ACC112 (cell line): ENCODE measurements around the gene SMPDL3A.

ENCODE experiments used
- H2AFZ ChIP-seq: fragments of 200-600 bp; sonication (generic); one replicate; pipeline ENCODE4 v1.6.0; 2017; ENCODE audit warnings: antibody characterized with exemption, low read length; ENCODE audit not compliant: unreplicated experiment
- H3K27ac ChIP-seq: fragments of 200-600 bp; sonication (generic); 2 replicates; pipeline ENCODE4 v1.5.1; 2014; ENCODE audit warnings: low read depth, mild to moderate bottlenecking, antibody characterized with exemption, low read length, moderate library complexity
- H3K27me3 ChIP-seq: fragments of 200-600 bp; sonication (generic); 2 replicates; pipeline ENCODE4 v1.6.1; 2014; ENCODE audit warnings: mild to moderate bottlenecking, antibody characterized with exemption, low read length, moderate library complexity, mixed read lengths; ENCODE audit not compliant: insufficient read depth
- H3K36me3 ChIP-seq: fragments of 200-600 bp; sonication (generic); 2 replicates; pipeline ENCODE4 v1.6.1; 2016; ENCODE audit warnings: mild to moderate bottlenecking, antibody characterized with exemption, low read length, moderate library complexity, mixed read lengths; ENCODE audit not compliant: insufficient read depth
- H3K4me1 ChIP-seq: fragments of 200-600 bp; sonication (generic); one replicate; pipeline ENCODE4 v1.6.1; 2016; ENCODE audit warnings: low read length, mixed read lengths; ENCODE audit not compliant: insufficient read depth, unreplicated experiment, control insufficient read depth
- H3K4me3 ChIP-seq: fragments of 200-600 bp; sonication (generic); 2 replicates; pipeline ENCODE4 v1.5.1; 2014; ENCODE audit warnings: mild to moderate bottlenecking, low read depth, low read length
- H3K79me2 ChIP-seq: fragments of 200-600 bp; sonication (generic); one replicate; pipeline ENCODE4 v1.6.0; 2016; ENCODE audit warnings: low read length; ENCODE audit not compliant: control insufficient read depth, unreplicated experiment, insufficient read depth

SMPDL3A gene

GRCh38 chr6:122778302-122778701, 10.8 kb upstream of the SMPDL3A start:
- H3K4me1 ChIP-seq, result no peaks in the 10 kb centered on the region
- H3K79me2 ChIP-seq, result no peaks in the 10 kb centered on the region
- H3K27ac ChIP-seq, result no peak overlapping the region
- no peak overlapping the region for H2AFZ ChIP-seq
- peaks cover 50% of the 10 kb centered on the region for H3K27me3 ChIP-seq
- H3K36me3 ChIP-seq, result no peaks in the 10 kb centered on the region
- H3K4me3 ChIP-seq, result no peak overlapping the region

DNA sequence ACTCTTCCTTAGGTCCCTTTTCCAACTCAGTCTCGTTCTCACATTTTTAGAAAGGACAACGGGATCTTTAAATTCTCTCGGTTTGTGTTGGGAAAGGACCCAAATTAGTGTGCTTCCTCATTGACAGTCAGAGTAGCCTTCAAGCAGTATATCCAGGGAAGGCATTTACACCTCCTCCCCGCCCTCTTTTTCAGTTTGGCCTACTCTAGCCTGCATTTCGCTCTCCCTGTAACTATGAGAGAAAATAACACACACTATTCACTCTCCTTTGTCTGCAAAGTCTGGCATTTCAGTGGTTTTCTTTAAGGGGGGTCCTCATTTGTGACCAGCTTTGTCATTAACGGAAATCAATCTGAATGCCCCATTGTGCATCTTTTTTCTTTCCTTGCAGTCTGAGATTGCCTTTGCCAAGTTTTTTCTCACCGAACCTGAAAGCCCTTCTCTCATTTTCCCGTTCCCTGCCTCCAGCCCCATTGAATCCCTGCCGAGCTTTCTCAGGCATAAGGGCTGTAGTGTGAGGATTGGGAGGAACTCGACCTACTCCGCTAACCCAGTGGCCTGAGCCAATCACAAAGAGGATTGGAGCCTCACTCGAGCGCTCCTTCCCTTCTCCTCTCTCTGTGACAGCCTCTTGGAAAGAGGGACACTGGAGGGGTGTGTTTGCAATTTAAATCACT, 9.9 kb upstream of the SMPDL3A start:
- H3K79me2 ChIP-seq, result no peaks in the 10 kb centered on the region
- no peaks in the 10 kb centered on the region for H3K4me1 ChIP-seq
- no peak overlapping the region for H2AFZ ChIP-seq
- no peak overlapping the region for H3K27ac ChIP-seq
- no peaks in the 10 kb centered on the region for H3K36me3 ChIP-seq
- H3K27me3 ChIP-seq, result peaks cover 53% of the 10 kb centered on the region
- H3K4me3 ChIP-seq, result no peak overlapping the region

- H2AFZ ChIP-seq, result no peak within 1 kb of the TSS
- peaks cover 53% of the 10 kb centered on the region for H3K27me3 ChIP-seq
- no peak within 1 kb of the TSS for H3K4me3 ChIP-seq
- H3K79me2 ChIP-seq, result no peaks in the 10 kb centered on the region
- H3K27ac ChIP-seq, result no peak within 1 kb of the TSS
- H3K4me1 ChIP-seq, result no peaks in the 10 kb centered on the region
- H3K36me3 ChIP-seq, result no peaks in the 10 kb centered on the region
Observed at GRCh38 chr6:122779667-122780066, 9.4 kb upstream of the SMPDL3A start, which contains the start of gene FABP7. TSS of gene FABP7 (plus strand) at chr6:122779716. CDS start at chr6:122779795, 79 bp downstream.

DNA sequence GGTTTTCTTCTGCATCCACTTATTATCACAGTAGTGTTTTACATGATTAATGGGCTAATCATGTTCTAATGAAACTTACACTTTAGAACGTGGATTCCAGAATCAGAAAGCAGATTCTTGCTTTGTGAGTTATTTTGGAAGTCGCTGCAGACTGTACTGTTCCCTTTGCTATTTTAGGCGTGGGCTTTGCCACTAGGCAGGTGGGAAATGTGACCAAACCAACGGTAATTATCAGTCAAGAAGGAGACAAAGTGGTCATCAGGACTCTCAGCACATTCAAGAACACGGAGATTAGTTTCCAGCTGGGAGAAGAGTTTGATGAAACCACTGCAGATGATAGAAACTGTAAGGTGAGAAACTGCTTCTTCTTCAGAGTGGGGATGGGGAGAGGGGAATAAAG, 8.9 kb upstream of the SMPDL3A start:
- no peaks in the 10 kb centered on the region for H3K36me3 ChIP-seq
- H3K27me3 ChIP-seq, result peaks cover 53% of the 10 kb centered on the region
- no peaks in the 10 kb centered on the region for H3K79me2 ChIP-seq
- H3K4me1 ChIP-seq, result no peaks in the 10 kb centered on the region
- H2AFZ ChIP-seq, result no peak overlapping the region
- no peak overlapping the region for H3K4me3 ChIP-seq
- no peak overlapping the region for H3K27ac ChIP-seq

- no peaks in the 10 kb centered on the region for H3K4me1 ChIP-seq
- no peak overlapping the region for H3K4me3 ChIP-seq
- no peaks in the 10 kb centered on the region for H3K79me2 ChIP-seq
- no peaks in the 10 kb centered on the region for H3K36me3 ChIP-seq
- H3K27ac ChIP-seq, result no peak overlapping the region
- no peak overlapping the region for H2AFZ ChIP-seq
- peaks cover 40% of the 10 kb centered on the region for H3K27me3 ChIP-seq
Observed at GRCh38 chr6:122781716-122782115, 7.3 kb upstream of the SMPDL3A start.

DNA sequence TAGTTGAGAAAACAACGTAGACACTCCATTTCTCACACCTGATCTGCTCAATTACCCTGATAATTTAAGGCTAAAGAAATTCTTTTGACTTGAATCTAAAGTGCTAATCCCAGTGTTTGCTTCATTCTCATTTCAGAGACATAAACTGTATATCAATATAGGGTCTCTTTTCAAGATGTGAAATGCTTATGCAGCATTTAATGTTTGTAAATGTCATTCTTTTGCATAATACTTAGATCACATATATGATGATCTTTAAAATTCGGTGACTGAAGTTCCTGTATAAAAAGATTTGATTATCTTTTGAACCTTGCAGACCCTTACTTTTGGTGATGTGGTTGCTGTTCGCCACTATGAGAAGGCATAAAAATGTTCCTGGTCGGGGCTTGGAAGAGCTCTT, 5.7 kb upstream of the SMPDL3A start:
- H3K79me2 ChIP-seq, result no peaks in the 10 kb centered on the region
- peaks cover 39% of the 10 kb centered on the region for H3K27me3 ChIP-seq
- H3K27ac ChIP-seq, result no peak overlapping the region
- no peak overlapping the region for H3K4me3 ChIP-seq
- no peak overlapping the region for H2AFZ ChIP-seq
- H3K36me3 ChIP-seq, result no peaks in the 10 kb centered on the region
- no peaks in the 10 kb centered on the region for H3K4me1 ChIP-seq

DNA sequence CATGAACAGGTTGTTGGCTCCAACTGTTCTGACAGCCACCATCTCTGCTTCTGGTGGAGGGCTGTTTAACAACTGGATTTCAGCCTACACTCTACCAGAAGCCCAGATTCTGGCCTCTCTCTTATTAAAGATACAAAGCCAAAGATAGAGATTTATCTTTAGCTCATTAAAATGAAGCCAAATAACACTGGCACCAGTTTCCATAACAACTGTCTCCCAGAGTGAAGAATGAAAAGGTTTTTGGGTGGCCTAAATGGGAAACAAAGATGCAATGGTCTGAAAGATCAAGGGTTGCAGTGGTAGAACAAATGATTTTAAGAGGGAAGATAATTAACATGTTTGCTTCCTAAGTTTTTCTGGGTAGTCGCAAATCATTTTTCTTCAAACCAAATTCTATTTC, 3.2 kb upstream of the SMPDL3A start:
- Histone ChIP-seq H3K4me3 (no peak overlapping the region), H3K36me3 (no peaks in the 10 kb centered on the region), H3K4me1 (peaks cover 9% of the 10 kb centered on the region), H3K79me2 (no peaks in the 10 kb centered on the region), H2AFZ (no peak overlapping the region), H3K27me3 (peaks cover 16% of the 10 kb centered on the region; the same call in 1 of the 2 replicates), H3K27ac (no peak overlapping the region)

DNA sequence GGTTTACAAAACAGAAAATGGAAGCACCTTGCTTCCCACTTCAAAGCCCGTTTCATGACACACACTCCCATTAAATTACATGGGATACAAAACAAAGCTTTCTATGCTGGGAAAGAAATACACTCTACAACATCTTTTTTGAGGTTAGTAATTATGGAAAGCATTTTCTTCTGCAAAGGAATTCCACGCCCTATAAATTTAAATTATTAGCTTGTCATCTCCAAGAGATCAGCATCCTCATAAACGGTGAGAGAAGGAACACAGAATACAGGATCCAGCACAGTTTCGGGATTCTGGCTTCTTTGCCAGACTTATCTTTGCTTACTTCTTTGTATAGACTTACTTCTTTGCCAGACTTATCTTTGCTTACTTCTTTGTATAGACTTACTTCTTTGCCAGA, 1.3 kb upstream of the SMPDL3A start:
- Histone ChIP-seq H3K27ac (no peak overlapping the region), H3K36me3 (no peaks in the 10 kb centered on the region), H3K4me1 (peaks cover 10% of the 10 kb centered on the region)

DNA sequence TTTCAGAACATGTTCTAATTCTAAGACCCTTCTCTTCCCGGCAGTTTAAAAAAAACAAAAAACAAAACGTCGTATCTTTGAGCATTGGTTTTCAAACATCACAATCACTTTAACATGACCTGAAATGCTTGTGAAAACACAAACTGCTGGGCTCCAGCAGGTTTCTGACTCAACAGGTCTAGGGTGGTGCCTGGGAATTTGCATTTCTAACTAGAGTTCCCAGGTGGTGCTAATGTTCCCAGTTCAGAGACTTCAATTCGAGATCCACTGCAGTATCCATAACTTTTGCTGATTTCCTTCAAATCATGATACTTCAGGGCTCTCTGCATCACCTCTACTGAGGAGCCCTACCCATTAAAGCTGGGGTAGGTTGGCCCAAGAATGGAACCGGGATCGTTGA, 850 bp upstream of the SMPDL3A start:
- Histone ChIP-seq H3K36me3 (no peaks in the 10 kb centered on the region), H2AFZ (peak overlapping the region; percentile 95), H3K27ac (no peak overlapping the region), H3K27me3 (peaks cover 5% of the 10 kb centered on the region; the same call in 1 of the 2 replicates), H3K4me3 (peak overlapping the region; percentile 85), H3K79me2 (no peaks in the 10 kb centered on the region), H3K4me1 (peaks cover 10% of the 10 kb centered on the region)

More for the DNA sequence above, 1.3 kb upstream of the SMPDL3A start:
- Histone ChIP-seq H3K79me2 (no peaks in the 10 kb centered on the region), H3K4me3 (no peak overlapping the region), H2AFZ (no peak overlapping the region), H3K27me3 (peaks cover 9% of the 10 kb centered on the region; the same call in 1 of the 2 replicates)

DNA sequence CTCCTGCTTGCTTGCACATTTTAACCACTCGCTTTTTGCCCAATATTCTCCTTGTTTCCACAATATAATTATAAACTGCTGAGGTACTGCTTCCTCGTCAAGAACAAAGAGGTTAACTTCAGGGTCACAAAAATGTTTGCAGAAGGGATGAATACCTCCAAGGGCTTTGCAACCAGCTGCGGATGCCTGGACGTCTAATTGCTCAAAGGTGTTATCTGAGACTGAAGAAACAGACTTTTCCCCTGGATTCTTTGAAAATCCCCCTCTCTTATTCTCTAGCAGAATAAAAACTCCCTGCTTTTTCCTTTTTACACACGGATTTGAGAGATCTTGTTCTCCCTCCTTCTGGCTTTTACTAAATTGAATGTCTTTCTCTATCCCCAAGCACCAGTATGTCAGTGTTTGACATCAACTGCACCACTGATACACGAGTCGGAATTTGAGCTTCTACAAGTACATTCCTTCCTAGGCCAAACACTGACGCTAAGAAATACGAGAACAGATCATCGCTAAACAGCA, 336 bp upstream of the SMPDL3A start:
- Histone ChIP-seq H3K27ac (peak overlapping the region; percentile 62; the same call in 1 of the 2 replicates), H3K79me2 (no peaks in the 10 kb centered on the region), H3K4me3 (peak overlapping the region; percentile 85), H3K27me3 (no peaks in the 10 kb centered on the region), H3K4me1 (peaks cover 10% of the 10 kb centered on the region), H3K36me3 (no peaks in the 10 kb centered on the region), H2AFZ (peak overlapping the region; percentile 95)

- H3K36me3 ChIP-seq, result no peaks in the 10 kb centered on the region
- peak overlapping the region; percentile 62 for H3K27ac ChIP-seq
- H3K79me2 ChIP-seq, result no peaks in the 10 kb centered on the region
- H3K4me3 ChIP-seq, result peak overlapping the region; percentile 85
- H2AFZ ChIP-seq, result peak overlapping the region; percentile 95
- no peaks in the 10 kb centered on the region for H3K27me3 ChIP-seq
- peaks cover 10% of the 10 kb centered on the region for H3K4me1 ChIP-seq
Observed at GRCh38 chr6:122790028-122790422, 967 bp downstream of the SMPDL3A start.
